Mesothelial cell of epicardium (in vitro differentiated cells): Measurements from ENCODE around the gene ADAMTS5. TPM values are rescaled to one million over a fixed set of nuclear protein-coding genes. Genes with fewer than 3 reads are reported as not detected.

Experiments used
- DNase-seq, 2 experiments: peaks; one replicate each; pipeline ENCODE4 v3.0.0; 2021; ENCODE audit warnings: low spot score in 2 of 2; ENCODE audit not compliant: unreplicated experiment in 2 of 2
- H3K27ac Mint-ChIP-seq: 2 replicates; pipeline ENCODE4 v1.8.0; 2021; ENCODE audit warnings: mixed read lengths
- H3K27me3 Mint-ChIP-seq: 2 replicates; pipeline ENCODE4 v1.8.0; 2021; ENCODE audit warnings: low read depth, mixed read lengths
- H3K36me3 Mint-ChIP-seq: 2 replicates; pipeline ENCODE4 v1.8.0; 2021; ENCODE audit warnings: mixed read lengths
- H3K4me1 Mint-ChIP-seq: 2 replicates; pipeline ENCODE4 v1.8.0; 2021; ENCODE audit warnings: mixed read lengths
- H3K4me3 Mint-ChIP-seq: 2 replicates; pipeline ENCODE4 v1.8.0; 2021; ENCODE audit warnings: mild to moderate bottlenecking, moderate library complexity, mixed read lengths
- H3K9me3 Mint-ChIP-seq: 2 replicates; pipeline ENCODE4 v1.8.0; 2021; ENCODE audit warnings: mixed read lengths
- total RNA-seq: library from RNA; stranded (reverse); gene quantifications from 3 replicates; pipeline ENCODE4 v1.2.1, GENCODE V29; 2021
- TF ChIP-seq, protein P1 (sequence below): fragments of 200-600 bp; sonication (generic); IDR thresholded peaks from one replicate; pipeline ENCODE4 v1.5.0; 2021; ENCODE audit warnings: antibody characterized with exemption; ENCODE audit not compliant: unreplicated experiment

The ADAMTS5 gene
- total RNA-seq, 1 donor from 2014 or later: 4.4 TPM

DNA sequence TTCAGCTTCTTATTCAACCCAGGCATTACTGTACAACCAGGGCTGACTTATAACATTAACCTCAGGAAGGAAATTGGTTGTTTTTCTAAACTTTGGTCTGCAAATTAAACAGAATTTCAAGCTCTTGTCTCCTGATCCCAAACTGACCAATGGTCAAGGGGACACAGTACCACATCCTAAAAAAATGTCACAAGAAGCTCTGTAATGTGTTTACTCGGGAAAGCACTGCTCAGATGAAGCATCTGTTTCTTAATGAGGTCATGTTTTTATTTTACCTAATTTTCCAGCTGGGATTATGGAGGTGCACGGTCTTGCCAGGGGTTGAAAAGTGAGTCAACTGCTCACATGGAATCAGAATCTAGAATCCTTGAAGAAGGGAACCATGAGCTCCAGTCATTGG is 18.7 kb downstream of the ADAMTS5 start:
- Mint-ChIP-seq H3K36me3 (no peaks in the 10 kb centered on the region), H3K4me3 (no peak overlapping the region), H3K27ac (no peak overlapping the region), H3K27me3 (peaks cover 5% of the 10 kb centered on the region), H3K4me1 (peaks cover 38% of the 10 kb centered on the region), H3K9me3 (no peaks in the 10 kb centered on the region)
- TF ChIP-seq, protein P1, sequence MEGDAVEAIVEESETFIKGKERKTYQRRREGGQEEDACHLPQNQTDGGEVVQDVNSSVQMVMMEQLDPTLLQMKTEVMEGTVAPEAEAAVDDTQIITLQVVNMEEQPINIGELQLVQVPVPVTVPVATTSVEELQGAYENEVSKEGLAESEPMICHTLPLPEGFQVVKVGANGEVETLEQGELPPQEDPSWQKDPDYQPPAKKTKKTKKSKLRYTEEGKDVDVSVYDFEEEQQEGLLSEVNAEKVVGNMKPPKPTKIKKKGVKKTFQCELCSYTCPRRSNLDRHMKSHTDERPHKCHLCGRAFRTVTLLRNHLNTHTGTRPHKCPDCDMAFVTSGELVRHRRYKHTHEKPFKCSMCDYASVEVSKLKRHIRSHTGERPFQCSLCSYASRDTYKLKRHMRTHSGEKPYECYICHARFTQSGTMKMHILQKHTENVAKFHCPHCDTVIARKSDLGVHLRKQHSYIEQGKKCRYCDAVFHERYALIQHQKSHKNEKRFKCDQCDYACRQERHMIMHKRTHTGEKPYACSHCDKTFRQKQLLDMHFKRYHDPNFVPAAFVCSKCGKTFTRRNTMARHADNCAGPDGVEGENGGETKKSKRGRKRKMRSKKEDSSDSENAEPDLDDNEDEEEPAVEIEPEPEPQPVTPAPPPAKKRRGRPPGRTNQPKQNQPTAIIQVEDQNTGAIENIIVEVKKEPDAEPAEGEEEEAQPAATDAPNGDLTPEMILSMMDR: no peak
- DNase-seq: no peak

DNA sequence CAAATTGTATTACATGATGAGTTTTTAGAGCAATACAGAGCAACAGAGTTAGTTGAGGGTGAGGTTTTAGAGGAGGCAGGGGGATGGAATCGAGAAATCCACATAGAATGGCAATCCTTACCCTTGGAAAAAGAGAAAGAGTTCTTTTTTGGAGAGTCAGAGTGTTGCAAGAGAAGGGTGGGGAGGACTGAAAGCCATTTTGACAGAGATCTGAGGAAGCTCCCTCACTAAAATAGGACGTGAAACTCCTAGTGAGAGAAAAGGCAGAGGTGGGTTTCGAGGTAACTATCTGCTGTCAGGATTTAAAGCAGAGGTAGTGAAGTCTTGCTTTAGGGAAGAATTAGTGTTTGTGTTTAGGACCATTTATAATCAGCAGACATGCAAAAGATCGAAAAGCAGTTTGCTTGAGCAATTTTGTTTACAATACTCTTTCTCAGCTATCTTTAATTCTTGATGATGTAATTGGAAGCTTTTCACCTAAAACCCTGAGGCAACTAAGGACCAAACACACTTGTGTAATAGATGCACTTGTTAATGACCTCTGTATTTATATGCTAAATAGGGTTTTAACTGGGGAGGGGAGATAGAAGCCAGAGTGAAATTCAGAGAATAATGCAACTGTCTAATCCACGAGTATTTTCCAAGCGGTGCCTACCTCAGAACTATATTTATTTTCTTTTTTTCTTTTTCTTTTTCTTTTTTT is 20.0 kb downstream of the ADAMTS5 start:
- TF ChIP-seq, protein P1: no peak
- H3K27me3 Mint-ChIP-seq: peaks cover 4% of the 10 kb centered on the region
- no peak for DNase-seq
- no peak overlapping the region for H3K27ac Mint-ChIP-seq
- no peaks in the 10 kb centered on the region for H3K9me3 Mint-ChIP-seq
- no peak overlapping the region for H3K4me3 Mint-ChIP-seq
- H3K36me3 Mint-ChIP-seq: no peaks in the 10 kb centered on the region
- peaks cover 25% of the 10 kb centered on the region for H3K4me1 Mint-ChIP-seq

DNA sequence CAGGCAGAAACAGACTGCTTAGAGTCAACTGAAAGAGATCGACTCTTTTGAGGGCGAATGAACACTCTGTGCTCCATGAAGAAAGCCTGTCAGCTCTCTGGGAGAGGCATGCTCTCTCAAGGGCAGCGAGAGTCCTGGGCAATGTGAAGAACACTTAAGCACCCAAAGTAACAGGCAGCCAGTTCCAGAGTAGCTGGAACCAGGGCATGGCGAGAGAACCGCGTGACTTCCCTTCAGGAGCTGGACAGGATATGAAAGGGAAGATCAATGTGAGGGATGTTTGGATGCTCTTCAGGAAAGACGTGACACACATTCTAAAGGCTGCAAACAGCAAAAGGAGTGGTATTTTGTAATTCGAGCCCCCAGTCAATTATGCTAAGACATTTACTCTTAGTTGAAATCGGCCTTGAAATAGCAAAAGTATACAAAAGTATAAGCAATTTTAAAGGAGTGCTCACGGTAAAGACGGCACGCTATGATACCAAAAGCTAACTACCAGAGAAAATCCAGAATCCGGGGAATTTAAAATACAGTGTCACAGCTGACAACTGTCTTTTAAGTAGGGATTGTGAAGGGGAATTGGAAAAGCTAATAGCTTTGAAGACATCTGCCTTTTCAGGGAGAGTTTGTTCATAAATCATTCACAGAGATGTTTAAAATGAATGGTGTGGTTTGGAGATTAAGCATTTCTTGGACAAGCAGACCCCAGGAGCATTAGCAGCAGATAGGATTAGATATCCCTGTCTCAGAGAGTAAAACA is 20.8 kb downstream of the ADAMTS5 start:
- H3K27ac Mint-ChIP-seq: peak overlapping the region; percentile 37
- peaks cover 23% of the 10 kb centered on the region for H3K4me1 Mint-ChIP-seq
- H3K36me3 Mint-ChIP-seq: no peaks in the 10 kb centered on the region
- TF ChIP-seq, protein P1: no peak
- H3K9me3 Mint-ChIP-seq: no peaks in the 10 kb centered on the region
- H3K4me3 Mint-ChIP-seq: no peak overlapping the region
- DNase-seq: no peak
- H3K27me3 Mint-ChIP-seq: peaks cover 4% of the 10 kb centered on the region

DNA sequence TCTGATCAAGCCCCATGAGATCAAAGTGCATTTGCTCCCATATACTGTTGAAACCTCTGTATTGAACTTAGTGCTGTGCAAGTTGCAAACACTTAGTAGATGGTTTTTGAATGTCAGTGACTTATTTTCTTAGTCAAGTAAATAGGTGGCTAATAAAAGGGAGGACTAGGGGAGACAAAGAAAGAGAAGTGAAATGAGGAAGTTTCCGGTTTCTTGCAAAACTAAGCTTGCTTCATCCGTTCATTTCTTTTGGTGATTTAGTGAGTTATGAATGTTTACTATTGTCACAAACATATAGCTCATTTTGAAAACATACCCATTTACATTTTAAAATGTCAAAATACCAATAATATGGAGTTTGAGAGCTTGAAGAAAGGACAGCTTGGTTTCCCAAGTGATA is 23.0 kb downstream of the ADAMTS5 start:
- Mint-ChIP-seq H3K27ac (no peak overlapping the region), H3K9me3 (no peaks in the 10 kb centered on the region), H3K27me3 (no peaks in the 10 kb centered on the region), H3K36me3 (peaks cover under 1% of the 10 kb centered on the region), H3K4me1 (peaks cover 27% of the 10 kb centered on the region), H3K4me3 (no peak overlapping the region)
- DNase-seq: no peak
- TF ChIP-seq, protein P1: no peak

DNA sequence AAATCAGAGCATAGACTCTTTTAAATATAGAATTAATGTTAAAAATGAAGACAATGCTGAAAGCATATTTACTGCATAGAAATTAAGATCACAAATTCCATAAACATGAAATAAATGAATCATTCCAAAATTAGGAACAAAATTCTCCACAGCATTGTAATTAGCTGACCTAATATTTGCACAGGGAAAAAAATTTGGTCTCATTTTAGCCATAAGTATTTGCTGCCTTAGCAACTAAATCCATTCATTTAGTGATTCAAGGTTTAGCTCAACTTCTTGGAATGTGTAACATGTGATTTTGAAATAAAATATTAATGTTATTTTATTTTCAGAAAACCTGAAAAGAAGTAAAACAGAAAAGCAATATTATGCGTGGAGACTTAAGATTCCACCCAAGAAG is 25.5 kb downstream of the ADAMTS5 start:
- Mint-ChIP-seq H3K27me3 (no peaks in the 10 kb centered on the region), H3K4me3 (no peak overlapping the region), H3K4me1 (peaks cover 23% of the 10 kb centered on the region), H3K36me3 (peaks cover 3% of the 10 kb centered on the region), H3K9me3 (no peaks in the 10 kb centered on the region), H3K27ac (no peak overlapping the region)
- DNase-seq: no peak
- TF ChIP-seq, protein P1: no peak
